Peyer's patch (tissue), 4 donors: Measurements from ENCODE around the gene TCF25.

ENCODE experiments used
- POLR2A ChIP-seq, 2 donors: fragments of 450-650 bp; IDR thresholded peaks; one replicate each; pipeline ENCODE4 v1.5.1; 2017; ENCODE audit warnings: antibody characterized with exemption in 2 of 2, mild to moderate bottlenecking in 2 of 2, moderate library complexity in 2 of 2
- TF ChIP-seq, protein P1 (sequence below), 6 experiments: fragments of 450-650 bp in 4 of 6; fragments of 200-600 bp in 2 of 6; sonication (generic) in 1 of 6; IDR thresholded peaks; one replicate each; pipeline ENCODE4 v1.5.1; 2017 to 2019; ENCODE audit warnings: antibody characterized with exemption in 6 of 6, mild to moderate bottlenecking in 3 of 6, moderate library complexity in 1 of 6

DNA sequence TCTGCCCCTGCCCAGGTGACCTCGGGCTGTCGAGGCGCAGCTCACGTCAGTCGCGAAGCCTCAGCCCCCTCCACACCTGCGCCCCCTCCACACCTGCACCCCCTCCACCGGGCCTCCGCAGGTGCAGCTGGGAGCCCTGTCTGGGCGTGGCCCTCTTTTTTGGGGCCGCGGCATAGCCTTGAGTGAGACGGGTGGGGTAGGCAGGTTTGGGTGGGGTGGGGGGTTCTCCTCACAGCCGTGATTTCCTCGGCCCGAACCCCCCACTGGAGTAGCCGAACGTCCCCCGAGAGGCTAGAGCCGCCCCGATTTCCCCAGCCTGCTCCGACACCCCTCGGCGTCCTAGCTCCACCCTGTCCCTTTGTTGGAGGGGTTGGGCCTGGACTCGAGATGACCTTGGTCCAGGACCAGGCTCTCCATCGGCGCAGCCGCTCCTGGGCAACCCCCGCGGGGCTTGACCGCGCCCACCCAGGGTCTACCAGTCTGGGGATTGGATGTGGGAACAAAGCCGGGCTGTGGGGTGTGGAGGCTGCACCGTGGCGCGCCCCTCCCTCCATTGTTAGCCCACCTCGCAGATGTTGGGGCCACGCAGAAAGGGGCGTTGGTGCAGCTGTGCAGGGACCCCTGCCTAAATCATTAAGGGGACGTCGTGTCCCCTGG, 50.4 kb downstream of the TCF25 start:
- TF ChIP-seq, protein P1, sequence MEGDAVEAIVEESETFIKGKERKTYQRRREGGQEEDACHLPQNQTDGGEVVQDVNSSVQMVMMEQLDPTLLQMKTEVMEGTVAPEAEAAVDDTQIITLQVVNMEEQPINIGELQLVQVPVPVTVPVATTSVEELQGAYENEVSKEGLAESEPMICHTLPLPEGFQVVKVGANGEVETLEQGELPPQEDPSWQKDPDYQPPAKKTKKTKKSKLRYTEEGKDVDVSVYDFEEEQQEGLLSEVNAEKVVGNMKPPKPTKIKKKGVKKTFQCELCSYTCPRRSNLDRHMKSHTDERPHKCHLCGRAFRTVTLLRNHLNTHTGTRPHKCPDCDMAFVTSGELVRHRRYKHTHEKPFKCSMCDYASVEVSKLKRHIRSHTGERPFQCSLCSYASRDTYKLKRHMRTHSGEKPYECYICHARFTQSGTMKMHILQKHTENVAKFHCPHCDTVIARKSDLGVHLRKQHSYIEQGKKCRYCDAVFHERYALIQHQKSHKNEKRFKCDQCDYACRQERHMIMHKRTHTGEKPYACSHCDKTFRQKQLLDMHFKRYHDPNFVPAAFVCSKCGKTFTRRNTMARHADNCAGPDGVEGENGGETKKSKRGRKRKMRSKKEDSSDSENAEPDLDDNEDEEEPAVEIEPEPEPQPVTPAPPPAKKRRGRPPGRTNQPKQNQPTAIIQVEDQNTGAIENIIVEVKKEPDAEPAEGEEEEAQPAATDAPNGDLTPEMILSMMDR (IDR thresholded peaks at IDR 0.05) = no peak
- no peak for TF ChIP-seq POLR2A (IDR thresholded peaks at IDR 0.05)
